CD4-positive, alpha-beta T cell (primary cell): Measurements from ENCODE around the gene FAM184B. TPM values are rescaled to one million over a fixed set of nuclear protein-coding genes. Genes with fewer than 3 reads are reported as not detected.

Experiments used
- ATAC-seq: fragments of 200-7000 bp; cut with Tn5 transposase; one replicate; pipeline ENCODE4 v1.10.0; 2022; ENCODE audit warnings: mild to moderate bottlenecking; ENCODE audit not compliant: poor library complexity
- CTCF ChIA-PET: fragments of 350-600 bp; sonication (Branson Sonifier 250); formaldehyde crosslinking; loops from one replicate; lab custom pipeline; 2021; ENCODE audit warnings: antibody characterized with exemption, inconsistent platforms; lab: Charles Lee
- POLR2A ChIA-PET: fragments of 350-600 bp; sonication (Branson Sonifier 250); formaldehyde crosslinking; loops from one replicate; lab custom pipeline; 2021; ENCODE audit warnings: antibody characterized with exemption, inconsistent platforms; lab: Charles Lee
- DNase-seq, 14 experiments: peaks; one replicate each; pipeline ENCODE4 v3.0.0-alpha.2; 2013 to 2020; ENCODE audit warnings: mixed read lengths in 2 of 14
- H3K27ac ChIP-seq, 2 donors: one replicate each; pipeline versions ENCODE4 v1.5.1 to v1.7.0; 2013; ENCODE audit warnings: low read length in 2 of 2, low read depth in 1 of 2, mild to moderate bottlenecking in 1 of 2
- H3K27me3 ChIP-seq, 2 experiments: 1 replicate in 1 of 2; 2 replicates in 1 of 2; pipeline versions ENCODE4 v1.6.1 to v1.7.0; 2013; ENCODE audit warnings: low read length in 2 of 2, control low read depth in 1 of 2, mild to moderate bottlenecking in 1 of 2, moderate library complexity in 1 of 2; ENCODE audit not compliant: insufficient read depth in 2 of 2, control insufficient read depth in 1 of 2
- H3K36me3 ChIP-seq: one replicate; pipeline ENCODE4 v1.6.1; 2013; ENCODE audit warnings: low read length, control low read depth; ENCODE audit not compliant: insufficient read depth
- H3K4me1 ChIP-seq: one replicate; pipeline ENCODE4 v1.6.1; 2013; ENCODE audit warnings: low read length, control low read depth; ENCODE audit not compliant: insufficient read depth
- H3K4me3 ChIP-seq: one replicate; pipeline ENCODE4 v1.5.1; 2013; ENCODE audit warnings: mild to moderate bottlenecking, low read length, moderate library complexity
- H3K9me3 ChIP-seq, 2 experiments: 1 replicate in 1 of 2; 2 replicates in 1 of 2; pipeline versions ENCODE4 v1.6.1 to v1.7.0; 2013; ENCODE audit warnings: low read length in 2 of 2, mild to moderate bottlenecking in 2 of 2, control low read depth in 1 of 2, moderate library complexity in 1 of 2; ENCODE audit not compliant: control insufficient read depth in 1 of 2, insufficient read depth in 1 of 2
- H3K27ac Mint-ChIP-seq: one replicate; pipeline ENCODE4 v1.8.0; 2020; ENCODE audit warnings: mixed read lengths
- H3K27me3 Mint-ChIP-seq: one replicate; pipeline ENCODE4 v1.8.0; 2021; ENCODE audit warnings: mixed read lengths
- H3K36me3 Mint-ChIP-seq: one replicate; pipeline ENCODE4 v1.8.0; 2021; ENCODE audit warnings: low read depth, mixed read lengths
- H3K4me1 Mint-ChIP-seq: one replicate; pipeline ENCODE4 v1.8.0; 2021; ENCODE audit warnings: low read depth, mixed read lengths
- H3K4me3 Mint-ChIP-seq: one replicate; pipeline ENCODE4 v1.8.0; 2020; ENCODE audit warnings: mild to moderate bottlenecking, mixed read lengths
- H3K9me3 Mint-ChIP-seq: one replicate; pipeline ENCODE4 v1.8.0; 2020; ENCODE audit warnings: mixed read lengths
- intact Hi-C, 2 experiments: fragments of 100-400 bp; cut with DNase I in 1 of 2; cut with micrococcal nuclease in 1 of 2; formaldehyde crosslinking; loops; one replicate each; pipeline versions ENCODE4 v1.15.1 to v1.9.0; 2023 to 2025; cut with DNase I, micrococcal nuclease
- total RNA-seq, 174 experiments: library from RNA in 2 of 174; stranded (reverse) in 2 of 174; gene quantifications; one replicate each; pipeline ENCODE4 v1.2.3 and lab custom pipeline; 2021 to 2026
- TF ChIP-seq, protein P1 (sequence below): fragments of 200-600 bp; IDR thresholded peaks from one replicate; pipeline ENCODE4 v1.8.0; 2022; ENCODE audit warnings: antibody characterized with exemption, mild to moderate bottlenecking

Gene FAM184B
- total RNA-seq, 2 experiments from 2014 or later: not detected

DNA sequence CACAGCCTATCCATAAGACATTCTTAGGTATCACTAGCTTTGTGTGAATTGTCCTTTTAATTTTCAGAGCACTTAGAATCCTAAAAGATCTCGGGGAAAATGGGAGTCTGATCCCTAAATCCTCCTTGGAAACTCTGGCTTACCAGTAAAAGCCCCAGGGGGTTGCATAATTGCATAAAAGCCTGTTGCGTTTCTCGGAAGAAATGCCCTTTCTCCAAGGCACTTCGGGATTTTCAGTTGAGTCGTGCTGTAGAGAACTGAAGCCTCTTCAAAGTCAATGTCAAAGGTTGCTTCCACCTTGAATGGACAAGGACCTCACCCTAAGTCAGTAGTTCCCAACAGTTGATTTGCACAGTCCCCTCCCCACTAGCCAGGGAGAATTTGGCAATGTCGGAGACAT is 20.8 kb downstream of the FAM184B start:
- ChIA-PET POLR2A (no interaction called here), CTCF (no interaction called here)
- intact Hi-C loops: no loop called here
- Histone ChIP-seq H3K4me3 (no peak overlapping the region), H3K36me3 (no peaks in the 10 kb centered on the region), H3K4me1 (no peaks in the 10 kb centered on the region), H3K27me3 (peaks cover 0 to under 1% of the 10 kb centered on the region in 2 experiments), H3K27ac (no peak overlapping the region), H3K9me3 (no peaks in the 10 kb centered on the region)
- H3K9me3 Mint-ChIP-seq: no peaks in the 10 kb centered on the region
- no peak overlapping the region for H3K27ac Mint-ChIP-seq
- no peak overlapping the region for H3K4me3 Mint-ChIP-seq
- peaks cover 2% of the 10 kb centered on the region for H3K4me1 Mint-ChIP-seq
- TF ChIP-seq, protein P1, sequence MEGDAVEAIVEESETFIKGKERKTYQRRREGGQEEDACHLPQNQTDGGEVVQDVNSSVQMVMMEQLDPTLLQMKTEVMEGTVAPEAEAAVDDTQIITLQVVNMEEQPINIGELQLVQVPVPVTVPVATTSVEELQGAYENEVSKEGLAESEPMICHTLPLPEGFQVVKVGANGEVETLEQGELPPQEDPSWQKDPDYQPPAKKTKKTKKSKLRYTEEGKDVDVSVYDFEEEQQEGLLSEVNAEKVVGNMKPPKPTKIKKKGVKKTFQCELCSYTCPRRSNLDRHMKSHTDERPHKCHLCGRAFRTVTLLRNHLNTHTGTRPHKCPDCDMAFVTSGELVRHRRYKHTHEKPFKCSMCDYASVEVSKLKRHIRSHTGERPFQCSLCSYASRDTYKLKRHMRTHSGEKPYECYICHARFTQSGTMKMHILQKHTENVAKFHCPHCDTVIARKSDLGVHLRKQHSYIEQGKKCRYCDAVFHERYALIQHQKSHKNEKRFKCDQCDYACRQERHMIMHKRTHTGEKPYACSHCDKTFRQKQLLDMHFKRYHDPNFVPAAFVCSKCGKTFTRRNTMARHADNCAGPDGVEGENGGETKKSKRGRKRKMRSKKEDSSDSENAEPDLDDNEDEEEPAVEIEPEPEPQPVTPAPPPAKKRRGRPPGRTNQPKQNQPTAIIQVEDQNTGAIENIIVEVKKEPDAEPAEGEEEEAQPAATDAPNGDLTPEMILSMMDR: no peak
- no peak for DNase-seq
- H3K27me3 Mint-ChIP-seq: peaks cover 4% of the 10 kb centered on the region
- no peaks in the 10 kb centered on the region for H3K36me3 Mint-ChIP-seq
- ATAC-seq: no peak

DNA sequence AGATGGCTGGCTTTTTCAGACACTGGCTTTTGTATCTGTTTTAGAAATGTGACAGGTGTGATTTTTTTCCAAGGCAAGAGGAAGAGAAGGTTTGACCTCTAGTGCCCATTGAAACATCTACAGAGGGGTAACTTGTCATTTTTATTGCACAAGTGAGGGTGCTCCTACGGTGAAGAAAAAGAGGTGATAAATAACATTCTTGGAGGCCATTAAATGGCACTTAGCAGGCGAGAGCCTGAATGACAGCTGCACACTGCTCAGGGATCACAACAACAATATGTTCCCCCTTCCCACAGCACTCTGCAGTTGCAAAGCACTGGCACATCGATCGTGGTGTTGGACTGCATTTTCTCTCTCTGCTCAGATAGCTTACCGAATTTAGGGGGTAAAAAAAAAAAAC is 22.9 kb downstream of the FAM184B start:
- ATAC-seq: no peak
- Histone ChIP-seq H3K36me3 (no peaks in the 10 kb centered on the region), H3K4me1 (no peaks in the 10 kb centered on the region), H3K27ac (no peak overlapping the region), H3K4me3 (no peak overlapping the region), H3K27me3 (no peaks in the 10 kb centered on the region), H3K9me3 (no peaks in the 10 kb centered on the region)
- Mint-ChIP-seq H3K27me3 (peaks cover 6% of the 10 kb centered on the region), H3K9me3 (no peaks in the 10 kb centered on the region), H3K4me1 (no peaks in the 10 kb centered on the region), H3K27ac (no peak overlapping the region), H3K36me3 (no peaks in the 10 kb centered on the region), H3K4me3 (no peak overlapping the region)
- TF ChIP-seq, protein P1: no peak
- intact Hi-C loops: no loop called here
- DNase-seq: no peak
- POLR2A ChIA-PET: no interaction called here
- CTCF ChIA-PET: no interaction called here

DNA sequence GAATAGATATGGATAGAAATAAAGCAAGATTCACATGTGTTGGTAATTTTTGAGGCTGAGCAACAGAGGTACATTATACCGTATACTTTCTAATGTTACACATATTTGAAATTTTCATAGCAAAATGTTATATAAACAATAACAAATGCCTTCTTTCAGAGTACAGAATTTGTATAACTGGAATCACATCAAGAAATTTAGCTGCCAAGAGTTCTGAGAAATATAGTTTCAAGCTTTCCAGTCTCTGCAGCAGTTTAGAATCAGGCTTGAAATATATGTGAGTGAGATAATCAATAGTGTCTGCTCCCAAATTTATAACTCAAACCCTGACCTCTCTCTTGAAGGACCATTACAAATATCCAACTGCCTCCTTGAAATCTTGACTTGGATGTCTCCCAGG is 23.8 kb downstream of the FAM184B start:
- intact Hi-C loops: no loop called here
- Histone ChIP-seq H3K9me3 (no peaks in the 10 kb centered on the region), H3K27ac (no peak overlapping the region), H3K36me3 (no peaks in the 10 kb centered on the region), H3K27me3 (no peaks in the 10 kb centered on the region), H3K4me1 (no peaks in the 10 kb centered on the region), H3K4me3 (no peak overlapping the region)
- no peaks in the 10 kb centered on the region for H3K9me3 Mint-ChIP-seq
- TF ChIP-seq, protein P1: no peak
- H3K27ac Mint-ChIP-seq: no peak overlapping the region
- ATAC-seq (no peak), DNase-seq (no peak)
- POLR2A ChIA-PET: no interaction called here
- H3K4me1 Mint-ChIP-seq: no peaks in the 10 kb centered on the region
- CTCF ChIA-PET: no interaction called here
- H3K27me3 Mint-ChIP-seq: peaks cover 6% of the 10 kb centered on the region
- no peak overlapping the region for H3K4me3 Mint-ChIP-seq
- H3K36me3 Mint-ChIP-seq: no peaks in the 10 kb centered on the region
